GM12878 (cell line): ENCODE data around the gene HTR7. TPM values are rescaled to one million over a fixed set of nuclear protein-coding genes. Genes with fewer than 3 reads are reported as not detected.
A peak's percentile ranks its signal among the peaks of the same experiment; 100 is the strongest.

Experiments used
- ATF7 ChIP-seq: fragments of 450-650 bp; IDR thresholded peaks from 2 replicates; pipeline ENCODE4 v1.6.1; 2016; ENCODE audit warnings: low read depth, mild to moderate bottlenecking
- CEBPZ ChIP-seq: fragments of 150-350 bp; IDR thresholded peaks from 2 replicates; pipeline ENCODE4 v1.6.1; 2016; ENCODE audit warnings: low read depth, low read length
- DPF2 ChIP-seq: fragments of 450-650 bp; IDR thresholded peaks from 2 replicates; pipeline ENCODE4 v1.6.1; 2017; ENCODE audit warnings: mild to moderate bottlenecking
- IKZF2 ChIP-seq, 2 experiments: fragments of 450-650 bp; IDR thresholded peaks; 2 replicates each; pipeline ENCODE4 v1.6.1; 2017; ENCODE audit warnings: mild to moderate bottlenecking in 2 of 2, moderate library complexity in 2 of 2
- MXI1 ChIP-seq: fragments of 150-350 bp; IDR thresholded peaks from 2 replicates; pipeline ENCODE4 v1.6.1; 2011; ENCODE audit warnings: low read depth, mild to moderate bottlenecking, inconsistent platforms, low read length, improper control_type of control experiment
- NRF1 ChIP-seq: conservative IDR thresholded peaks from 2 replicates; pipeline ENCODE4 v1.6.1; 2011; ENCODE audit warnings: mild to moderate bottlenecking, low read depth, low read length, improper control_type of control experiment
- POLR2A ChIP-seq: IDR thresholded peaks from 2 replicates; pipeline ENCODE4 v1.6.1; 2011; ENCODE audit warnings: low read depth, mild to moderate bottlenecking, low read length
- RAD21 ChIP-seq: IDR thresholded peaks from 2 replicates; pipeline ENCODE4 v1.6.1; 2011; ENCODE audit warnings: mild to moderate bottlenecking, low read depth, low read length, moderate library complexity; ENCODE audit not compliant: insufficient read depth
- RB1 ChIP-seq: fragments of 450-650 bp; formaldehyde crosslinking; IDR thresholded peaks from 2 replicates; pipeline ENCODE4 v1.6.1; 2017; ENCODE audit warnings: mild to moderate bottlenecking, borderline replicate concordance
- SKIL ChIP-seq: fragments of 450-650 bp; IDR thresholded peaks from 2 replicates; pipeline ENCODE4 v1.6.1; 2017; ENCODE audit warnings: mild to moderate bottlenecking, low read depth, inconsistent platforms; ENCODE audit not compliant: poor library complexity, severe bottlenecking
- SMAD5 ChIP-seq: IDR thresholded peaks from 2 replicates; pipeline ENCODE4 v1.6.1; 2016; ENCODE audit warnings: antibody characterized with exemption, low read depth
- SMARCA5 ChIP-seq: fragments of 450-650 bp; IDR thresholded peaks from 2 replicates; pipeline ENCODE4 v1.6.1; 2017; ENCODE audit warnings: mild to moderate bottlenecking
- SP1 ChIP-seq: IDR thresholded peaks from one replicate; pipeline ENCODE4 v1.6.1; 2011; ENCODE audit warnings: low read depth, low read length
- SREBF2 ChIP-seq: IDR thresholded peaks from 2 replicates; pipeline ENCODE4 v1.6.1; 2012; ENCODE audit warnings: mild to moderate bottlenecking, low read length
- STAT1 ChIP-seq: fragments of 450-650 bp; conservative IDR thresholded peaks from 2 replicates; pipeline ENCODE4 v1.6.1; 2014; ENCODE audit warnings: antibody characterized with exemption, mild to moderate bottlenecking
- TARDBP ChIP-seq: IDR thresholded peaks from 2 replicates; pipeline ENCODE4 v1.6.1; 2016; ENCODE audit warnings: borderline replicate concordance
- YY1 ChIP-seq: IDR thresholded peaks from 2 replicates; pipeline ENCODE4 v1.6.1; 2011; ENCODE audit warnings: low read depth, mild to moderate bottlenecking, low read length
- ZBED1 ChIP-seq: IDR thresholded peaks from 2 replicates; pipeline ENCODE4 v1.6.1; 2016; ENCODE audit warnings: borderline replicate concordance
- ZNF24 ChIP-seq: fragments of 450-650 bp; IDR thresholded peaks from 2 replicates; pipeline ENCODE4 v1.6.1; 2017; ENCODE audit warnings: antibody characterized with exemption, mild to moderate bottlenecking
- polyA plus RNA-seq, 11 experiments: library from polyadenylated mRNA; depleted of rRNA in 4 of 11; unstranded in 6 of 11; stranded (reverse) in 5 of 11; fragments of >200 nt; fragmentation: Nextera tagmentation in 4 of 11; fragmentation: Illumina TruSeq in 1 of 11; extraction: Ambion mirVana in 4 of 11; extraction: Trizol in 1 of 11; gene quantifications; 1 replicate in 1 of 11; 2 replicates in 10 of 11; pipeline versions ENCODE4 v1.2.1 to v1.2.3, GENCODE V29; 2011 to 2016; ENCODE audit warnings: inconsistent platforms in 2 of 11, missing spikeins in 2 of 11, low read depth in 1 of 11
- total RNA-seq, 4 experiments: library from RNA; depleted of rRNA in 3 of 4; stranded (reverse); fragments of >200 nt in 3 of 4; fragmentation: Illumina TruSeq in 1 of 4; extraction: Trizol in 1 of 4; gene quantifications; 2 replicates each; pipeline versions ENCODE4 v1.2.1 to v1.2.3, GENCODE V29; 2013 to 2021
- TF ChIP-seq, protein P1 (sequence below): fragments of 450-650 bp; IDR thresholded peaks from 2 replicates; pipeline ENCODE4 v1.6.1; 2017; ENCODE audit warnings: mild to moderate bottlenecking
- TF ChIP-seq, protein P2 (sequence below): IDR thresholded peaks from 2 replicates; pipeline ENCODE4 v1.6.1; 2011; ENCODE audit warnings: low read depth, mild to moderate bottlenecking, low read length, moderate library complexity, borderline replicate concordance; ENCODE audit errors: extremely low read depth
- TF ChIP-seq, protein P3 (sequence below): IDR thresholded peaks from 2 replicates; pipeline ENCODE4 v1.6.1; 2012; ENCODE audit warnings: low read depth, low read length, improper control_type of control experiment

The HTR7 gene
- total and polyA plus RNA-seq, 10 of the 15 experiments (the other 5 are each of a cell fraction or from before 2014, with no cell fraction given), result 0.01 to 1.3 (median 0.06) TPM; not detected in 4

DNA sequence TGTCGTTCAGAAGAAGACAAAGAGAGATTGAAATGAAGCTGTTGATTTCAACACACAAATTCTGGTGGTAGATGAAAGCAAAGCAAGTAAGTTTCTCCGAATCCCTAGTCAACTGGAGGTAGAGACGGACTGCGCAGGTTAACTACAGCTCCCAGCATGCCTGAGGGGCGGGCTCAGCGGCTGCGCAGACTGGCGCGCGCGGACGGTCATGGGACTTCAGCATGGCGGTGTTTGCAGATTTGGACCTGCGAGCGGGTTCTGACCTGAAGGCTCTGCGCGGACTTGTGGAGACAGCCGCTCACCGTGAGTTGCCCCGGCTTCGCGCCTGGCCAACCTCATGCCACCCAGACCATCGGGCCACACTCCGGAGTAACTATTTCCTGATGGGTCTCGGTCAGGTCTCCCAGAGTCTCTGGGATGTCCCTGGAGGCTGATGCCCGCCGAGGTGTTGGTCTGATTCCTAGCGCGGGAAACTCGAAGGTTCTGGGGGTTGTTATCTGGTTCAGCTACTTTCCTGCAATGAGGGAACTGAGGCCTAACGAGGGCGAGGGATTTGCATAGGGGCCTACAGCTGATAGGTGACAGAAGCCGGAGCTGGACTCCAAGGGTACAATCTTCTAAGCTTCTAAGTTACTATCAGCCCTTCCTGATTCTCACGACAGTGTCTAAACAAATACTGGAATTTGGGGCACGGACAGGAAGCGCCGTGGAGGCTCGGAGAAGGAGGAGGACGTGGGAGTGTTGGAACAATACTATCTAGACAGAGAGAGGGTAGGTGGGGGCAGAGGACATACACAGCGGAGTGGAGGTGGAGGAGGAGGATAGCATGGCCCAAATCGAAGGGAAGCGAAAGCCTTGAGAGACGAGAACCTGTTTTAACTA is 14.2 kb upstream of the HTR7 start, which contains the start of gene RPP30 (continued):
- peak; percentile 81 for TF ChIP-seq MXI1
- TF ChIP-seq ATF7, result no peak
- no peak for TF ChIP-seq IKZF2 (IDR thresholded peaks at IDR 0.05)
- TF ChIP-seq, protein P1, sequence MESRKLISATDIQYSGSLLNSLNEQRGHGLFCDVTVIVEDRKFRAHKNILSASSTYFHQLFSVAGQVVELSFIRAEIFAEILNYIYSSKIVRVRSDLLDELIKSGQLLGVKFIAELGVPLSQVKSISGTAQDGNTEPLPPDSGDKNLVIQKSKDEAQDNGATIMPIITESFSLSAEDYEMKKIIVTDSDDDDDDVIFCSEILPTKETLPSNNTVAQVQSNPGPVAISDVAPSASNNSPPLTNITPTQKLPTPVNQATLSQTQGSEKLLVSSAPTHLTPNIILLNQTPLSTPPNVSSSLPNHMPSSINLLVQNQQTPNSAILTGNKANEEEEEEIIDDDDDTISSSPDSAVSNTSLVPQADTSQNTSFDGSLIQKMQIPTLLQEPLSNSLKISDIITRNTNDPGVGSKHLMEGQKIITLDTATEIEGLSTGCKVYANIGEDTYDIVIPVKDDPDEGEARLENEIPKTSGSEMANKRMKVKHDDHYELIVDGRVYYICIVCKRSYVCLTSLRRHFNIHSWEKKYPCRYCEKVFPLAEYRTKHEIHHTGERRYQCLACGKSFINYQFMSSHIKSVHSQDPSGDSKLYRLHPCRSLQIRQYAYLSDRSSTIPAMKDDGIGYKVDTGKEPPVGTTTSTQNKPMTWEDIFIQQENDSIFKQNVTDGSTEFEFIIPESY, result no peak
- TF ChIP-seq STAT1, result no peak
- TF ChIP-seq, protein P2, sequence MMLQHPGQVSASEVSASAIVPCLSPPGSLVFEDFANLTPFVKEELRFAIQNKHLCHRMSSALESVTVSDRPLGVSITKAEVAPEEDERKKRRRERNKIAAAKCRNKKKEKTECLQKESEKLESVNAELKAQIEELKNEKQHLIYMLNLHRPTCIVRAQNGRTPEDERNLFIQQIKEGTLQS, result peak; percentile 41; the same call in 1 of the 2 replicates
- TF ChIP-seq SMARCA5, result no peak
- TF ChIP-seq DPF2, result no peak
- TF ChIP-seq, protein P3, sequence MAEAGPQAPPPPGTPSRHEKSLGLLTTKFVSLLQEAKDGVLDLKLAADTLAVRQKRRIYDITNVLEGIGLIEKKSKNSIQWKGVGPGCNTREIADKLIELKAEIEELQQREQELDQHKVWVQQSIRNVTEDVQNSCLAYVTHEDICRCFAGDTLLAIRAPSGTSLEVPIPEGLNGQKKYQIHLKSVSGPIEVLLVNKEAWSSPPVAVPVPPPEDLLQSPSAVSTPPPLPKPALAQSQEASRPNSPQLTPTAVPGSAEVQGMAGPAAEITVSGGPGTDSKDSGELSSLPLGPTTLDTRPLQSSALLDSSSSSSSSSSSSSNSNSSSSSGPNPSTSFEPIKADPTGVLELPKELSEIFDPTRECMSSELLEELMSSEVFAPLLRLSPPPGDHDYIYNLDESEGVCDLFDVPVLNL, result peak; percentile 69
- no peak for TF ChIP-seq RAD21
- TF ChIP-seq YY1, result peak; percentile 97
- peak; percentile 84 for TF ChIP-seq POLR2A
- TF ChIP-seq SKIL, result no peak
- TF ChIP-seq ZBED1, result no peak
- TF ChIP-seq TARDBP, result peak; percentile 58; the same call in 1 of the 2 replicates
- peak; percentile 60 for TF ChIP-seq SP1
- no peak for TF ChIP-seq ZNF24
- TF ChIP-seq SMAD5, result 0 out of 2 replicates have a peak, but pooled peaks have one; percentile 26
- TF ChIP-seq SREBF2, result no peak
- peak; percentile 83 for TF ChIP-seq NRF1
- TF ChIP-seq CEBPZ, result no peak
- TF ChIP-seq RB1, result peak; percentile 81; the same call in 1 of the 2 replicates
